Activated T-cell treated with anti-CD3 and anti-CD28 coated beads, Interleukin-2, amount 50 U/mL, for 1 hour (primary cell): ENCODE measurements around the gene MRPL39.
A peak's percentile ranks its signal among the peaks of the same experiment; 100 is the strongest.

ENCODE experiments used
- DNase-seq: peaks from one replicate; pipeline ENCODE4 v3.0.0-alpha.2; 2020

MRPL39 gene

DNA sequence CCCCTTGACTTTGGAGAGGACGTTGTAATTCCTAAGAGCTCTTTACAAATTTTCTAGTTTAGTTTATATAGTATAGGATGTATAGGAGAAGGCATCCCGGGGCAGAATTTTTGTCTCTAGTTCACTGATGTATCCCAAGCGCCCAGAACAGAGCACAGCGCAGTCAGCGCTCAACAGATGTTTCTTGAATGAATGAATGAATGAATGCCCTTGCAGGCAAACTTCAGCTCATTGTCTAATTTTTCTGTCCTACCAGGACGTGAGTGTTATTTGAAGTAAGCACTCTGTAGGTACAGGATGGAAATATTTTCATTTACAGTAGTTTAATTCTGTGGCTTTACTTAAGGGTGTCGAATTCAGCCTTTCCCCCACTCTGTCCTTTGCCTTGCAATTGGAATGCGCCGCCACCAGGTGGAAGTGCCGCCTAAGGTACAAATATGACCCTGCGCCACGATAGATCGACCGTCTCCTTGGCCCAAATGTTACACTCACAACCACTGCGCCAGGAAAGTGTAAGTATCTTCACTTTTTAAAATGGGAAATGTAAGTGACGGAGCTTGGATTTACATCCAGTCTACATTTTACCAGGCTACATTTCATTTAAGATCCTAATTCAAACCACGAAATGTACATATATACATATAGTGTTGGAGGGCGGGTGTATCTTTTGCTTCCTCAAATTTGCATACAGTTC, 910 bp upstream of the MRPL39 start:
- peak; percentile 78 for DNase-seq

DNA sequence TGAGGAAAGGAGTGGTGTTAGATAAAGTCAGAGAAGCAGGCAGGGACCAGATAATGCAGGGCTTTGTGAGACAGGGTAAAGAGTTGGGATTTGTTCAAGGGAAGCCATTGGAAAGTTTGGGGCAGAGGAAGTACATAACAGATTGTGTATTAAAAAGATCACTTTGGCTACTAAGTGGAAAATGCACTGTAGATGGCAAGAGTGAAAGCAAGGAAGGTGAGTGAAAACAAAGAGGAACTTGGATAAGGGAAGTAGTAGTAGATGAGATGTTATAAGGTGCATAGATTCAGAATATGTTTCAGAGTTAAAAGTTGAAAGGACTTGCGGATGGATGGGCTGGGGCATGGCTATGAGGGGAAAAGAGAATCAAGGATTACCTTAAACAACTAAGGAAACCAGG, 17.4 kb downstream of the MRPL39 start:
- no peak for DNase-seq

GRCh38 chr21:25586791-25587190, 20.5 kb downstream of the MRPL39 start:
- no peak for DNase-seq

- DNase-seq: no peak
Observed at GRCh38 chr21:25586326-25586725, 21.0 kb downstream of the MRPL39 start.

DNA sequence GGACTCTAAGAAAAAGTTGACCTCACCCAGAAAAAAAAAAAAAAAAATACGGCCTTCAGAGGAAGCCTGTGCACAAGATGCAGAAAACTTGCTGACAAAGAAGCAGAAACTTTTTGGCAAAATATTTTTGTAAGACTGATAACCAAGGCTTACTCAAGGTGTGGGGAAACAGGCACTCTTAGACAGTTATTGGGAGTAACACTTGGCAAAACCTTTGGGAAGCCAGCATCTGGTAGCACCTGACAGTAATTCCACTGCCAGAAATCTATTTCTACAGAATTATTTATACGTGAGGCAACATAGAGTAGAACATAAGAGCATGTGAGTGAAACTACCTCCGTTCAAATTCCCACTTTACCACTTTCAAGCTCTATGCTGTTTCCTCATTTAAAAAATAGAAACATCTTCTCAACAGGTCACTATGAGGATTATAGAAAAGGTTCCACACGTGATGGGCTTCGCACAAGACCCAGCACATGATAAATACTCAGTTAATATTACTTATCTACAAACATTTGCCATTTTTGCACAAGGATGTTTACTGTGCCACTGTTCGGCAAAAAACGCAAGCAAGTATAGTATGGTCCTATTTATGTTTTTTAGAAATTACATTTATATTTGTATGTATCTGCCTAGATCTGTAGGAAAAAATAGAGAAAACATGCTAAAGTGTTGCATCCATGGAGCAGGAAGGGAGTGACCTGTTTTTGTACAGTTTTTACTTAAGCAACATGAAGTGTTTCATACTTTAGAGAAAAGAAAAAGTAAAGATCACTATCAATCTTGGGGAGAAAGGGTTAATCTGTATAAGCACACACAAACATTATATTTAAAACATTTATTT, 22.2 kb downstream of the MRPL39 start:
- no peak for DNase-seq

DNA sequence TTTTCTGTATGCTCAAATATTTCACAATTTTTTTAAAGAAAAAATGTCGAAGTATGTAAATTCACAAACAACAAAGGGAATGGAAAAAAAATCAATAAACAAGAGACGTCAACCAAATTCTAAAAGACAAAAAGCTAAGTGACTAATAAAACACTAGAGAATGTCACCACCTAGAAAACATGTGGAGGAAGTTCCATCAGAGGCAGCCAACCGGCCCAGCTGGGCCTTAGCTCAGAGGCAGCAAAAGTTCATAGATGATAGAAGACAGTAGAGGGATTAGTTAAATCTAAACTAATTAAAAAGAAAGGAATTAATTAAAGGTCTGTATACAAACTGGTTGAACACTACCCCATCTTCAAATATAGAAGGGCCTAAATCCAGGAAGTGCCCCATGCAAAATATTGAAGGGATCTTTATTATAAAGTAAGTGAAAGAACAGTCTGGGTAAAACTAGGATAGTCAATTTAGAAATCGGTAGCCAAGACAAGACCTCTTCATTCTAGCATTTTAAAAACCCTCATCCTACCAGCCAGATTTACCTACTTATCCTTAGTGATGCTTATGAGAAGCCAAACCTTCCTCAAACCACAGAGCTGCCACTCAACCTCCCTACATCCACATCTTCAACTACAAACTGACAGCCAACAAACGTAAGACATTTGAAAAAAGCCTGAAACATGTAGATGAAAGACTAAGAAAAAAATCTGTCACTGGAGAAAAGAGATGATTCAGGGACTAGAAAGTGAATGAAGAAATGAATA, 23.7 kb downstream of the MRPL39 start:
- no peak for DNase-seq

DNA sequence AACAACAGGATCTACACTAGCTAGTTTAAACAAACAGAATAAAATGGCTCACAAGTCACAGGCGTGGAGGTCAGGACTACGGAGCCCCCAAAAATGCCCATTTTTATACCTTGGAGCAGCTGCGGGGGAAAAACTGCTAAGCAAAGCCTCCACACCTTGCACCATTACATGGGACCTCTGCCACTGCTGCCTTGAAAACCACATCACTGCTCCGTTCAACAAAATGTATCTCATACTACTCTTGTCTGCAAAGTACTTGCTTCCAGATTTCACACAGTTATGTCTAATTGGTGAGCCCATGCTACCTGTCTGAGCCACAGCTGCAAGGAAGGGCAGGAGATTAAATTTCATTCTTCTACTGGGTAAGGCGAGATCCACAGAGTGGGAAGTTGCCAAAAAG, 24.4 kb downstream of the MRPL39 start:
- no peak for DNase-seq

DNA sequence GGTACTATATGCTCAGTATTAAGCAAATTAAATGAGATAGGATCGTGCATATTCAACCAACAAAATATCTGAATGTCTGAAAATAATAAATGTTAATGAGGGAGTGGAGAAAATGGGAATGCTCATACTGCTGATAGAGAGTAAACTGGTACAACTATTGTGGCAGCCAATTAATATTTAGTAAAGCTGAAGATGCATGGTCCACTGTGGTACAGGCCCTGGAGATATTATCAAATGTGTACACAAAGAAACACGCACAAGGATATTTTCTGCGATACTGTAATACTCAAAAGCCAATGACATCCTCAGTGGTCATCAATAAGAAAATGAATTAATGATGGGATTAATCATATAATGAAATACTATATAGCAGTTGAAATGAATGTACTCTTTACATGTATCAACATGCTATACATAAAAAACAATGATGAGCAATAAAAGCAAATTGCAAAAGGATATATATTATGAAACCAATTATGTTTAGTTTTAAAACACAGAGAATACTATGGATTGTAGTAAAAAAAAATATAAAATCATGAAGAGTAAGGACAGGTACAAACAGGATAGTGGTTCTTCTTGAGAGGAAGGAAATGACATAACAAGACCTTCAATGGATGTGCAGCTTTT, 25.0 kb downstream of the MRPL39 start:
- DNase-seq: no peak

DNA sequence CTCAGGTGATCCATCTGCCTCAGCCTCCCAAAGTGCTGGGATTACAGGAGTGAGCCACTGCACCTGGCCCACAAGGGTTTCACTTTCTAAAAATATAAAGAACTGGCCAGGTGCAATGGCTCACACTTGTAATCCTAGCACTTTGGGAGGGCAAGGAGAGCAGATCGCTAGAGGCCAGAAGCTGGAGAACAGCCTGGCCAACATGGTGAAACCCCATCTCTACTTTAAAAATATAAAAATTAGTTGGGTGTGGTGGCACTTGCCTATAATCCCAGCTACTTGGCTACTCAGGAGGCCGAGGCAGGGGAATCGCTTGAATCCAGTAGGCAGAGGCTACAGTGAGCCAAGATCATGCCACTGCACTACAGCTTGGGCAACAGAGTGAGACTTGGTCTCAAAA, 25.7 kb downstream of the MRPL39 start:
- no peak for DNase-seq

DNA sequence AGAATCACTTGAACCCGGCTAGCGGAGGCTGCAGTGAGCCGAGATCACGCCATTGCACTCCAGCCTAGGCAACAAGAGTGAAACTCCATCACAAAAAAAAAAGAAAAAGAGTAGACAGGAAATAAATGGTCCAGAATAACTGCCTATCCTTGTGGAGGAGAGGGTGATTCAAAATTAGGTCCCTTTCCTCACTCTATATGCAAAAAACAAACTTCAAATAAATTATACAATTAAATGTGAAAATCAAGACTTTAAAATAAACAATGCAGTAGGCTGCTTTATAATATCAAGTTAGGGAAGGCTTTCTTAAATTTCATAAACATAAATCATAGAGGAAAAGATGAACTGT, 26.4 kb downstream of the MRPL39 start:
- no peak for DNase-seq

- DNase-seq: no peak
Observed at GRCh38 chr21:25579226-25580013, 27.9 kb downstream of the MRPL39 start.

GRCh38 chr21:25578056-25578961, 29.0 kb downstream of the MRPL39 start:
- no peak for DNase-seq

DNA sequence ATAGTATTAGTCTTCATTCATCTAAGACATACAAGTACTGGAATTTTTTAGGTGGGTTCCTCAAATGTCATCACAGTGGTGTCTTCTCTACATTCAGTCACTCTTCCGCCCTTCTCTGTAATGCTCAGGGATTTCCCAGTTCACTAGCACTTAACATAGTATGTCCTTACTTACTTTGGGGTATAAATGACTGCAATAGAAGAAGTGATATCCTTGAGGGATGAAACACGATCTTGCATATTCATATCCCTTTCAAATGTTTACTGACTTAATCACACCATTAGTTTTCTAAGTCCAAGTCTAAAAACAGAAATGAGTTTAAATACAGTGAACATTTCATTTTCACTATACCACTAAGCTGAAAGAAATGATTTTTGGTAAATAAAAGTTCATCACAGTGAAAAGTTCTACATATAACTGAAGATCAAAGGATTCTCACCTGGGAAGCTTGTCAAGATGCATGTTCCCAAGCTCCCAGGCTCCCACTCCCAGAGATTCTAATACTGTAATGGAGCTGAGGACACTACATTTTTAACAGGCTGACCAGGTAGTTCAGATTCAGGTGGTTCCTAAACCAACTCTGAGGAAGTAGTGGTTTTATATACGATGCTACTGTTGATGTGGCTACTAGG, 29.7 kb downstream of the MRPL39 start:
- no peak for DNase-seq

DNA sequence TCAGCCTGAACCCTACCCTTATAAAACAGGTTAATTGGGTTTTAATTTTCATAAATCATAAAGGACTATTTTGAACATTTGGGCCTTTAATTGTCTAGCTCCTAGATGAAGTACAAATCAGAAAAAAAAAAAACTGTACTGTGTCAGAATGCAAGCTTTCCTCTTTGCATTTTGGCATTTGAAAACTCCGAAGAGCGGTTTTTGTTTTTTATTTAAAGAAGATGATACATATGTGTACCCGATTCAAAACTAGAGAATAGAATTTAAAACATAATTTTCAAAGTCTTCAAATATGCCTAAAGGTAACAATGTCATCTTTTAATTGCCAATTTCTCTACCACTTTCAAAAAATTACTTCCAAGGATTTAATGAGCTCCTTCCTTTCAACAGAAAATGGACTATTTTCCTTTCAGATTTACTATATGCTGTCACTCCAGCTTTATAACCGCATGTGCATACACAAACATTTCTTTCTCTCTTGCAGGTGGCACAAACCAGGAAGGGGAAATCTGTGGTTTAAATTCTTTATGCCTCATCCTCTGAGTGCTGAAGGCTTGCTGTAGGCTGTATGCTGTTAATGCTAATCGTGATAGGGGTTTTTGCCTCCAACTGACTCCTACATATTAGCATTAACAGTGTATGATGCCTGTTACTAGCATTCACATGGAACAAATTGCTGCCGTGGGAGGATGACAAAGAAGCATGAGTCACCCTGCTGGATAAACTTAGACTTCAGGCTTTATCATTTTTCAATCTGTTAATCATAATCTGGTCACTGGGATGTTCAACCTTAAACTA, 33.7 kb downstream of the MRPL39 start:
- DNase-seq: no peak

- no peak for DNase-seq
Observed at GRCh38 chr21:25572861-25573310, 34.4 kb downstream of the MRPL39 start.

GRCh38 chr21:25571726-25572121, 35.6 kb downstream of the MRPL39 start:
- no peak for DNase-seq

- DNase-seq: no peak
Observed at GRCh38 chr21:25569711-25570110, 37.6 kb downstream of the MRPL39 start.

DNA sequence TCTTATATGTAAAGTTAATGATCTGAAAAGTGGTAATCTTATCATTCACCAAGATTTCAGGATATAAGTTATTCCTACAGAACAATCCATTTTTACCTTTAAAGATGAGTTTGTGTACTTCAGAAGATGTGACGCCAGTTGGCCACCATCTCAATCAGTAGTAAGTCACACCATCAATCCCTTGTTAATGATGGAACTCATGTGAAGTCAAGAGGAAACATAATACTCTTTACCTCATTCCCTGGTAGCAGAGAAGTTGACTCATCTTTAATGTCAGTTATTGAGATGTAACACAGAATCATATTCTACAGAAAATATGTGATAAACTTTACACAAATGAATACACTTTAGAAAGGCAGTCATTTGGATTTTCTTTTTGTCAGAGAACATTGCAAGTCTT, 38.2 kb downstream of the MRPL39 start:
- DNase-seq: no peak

GRCh38 chr21:25568246-25568645, 39.0 kb downstream of the MRPL39 start:
- no peak for DNase-seq

GRCh38 chr21:25567472-25567871, 39.8 kb downstream of the MRPL39 start:
- no peak for DNase-seq
